NT2/D1 (cell line): ENCODE measurements around the gene CNPPD1.

Experiments used
- SUZ12 ChIP-seq: IDR thresholded peaks from 2 replicates; pipeline ENCODE4 v1.6.1; 2011; ENCODE audit not compliant: insufficient read length, insufficient read depth; ENCODE audit errors: extremely low read depth
- YY1 ChIP-seq: IDR thresholded peaks from 2 replicates; pipeline ENCODE4 v1.6.1; 2011; ENCODE audit not compliant: insufficient read length, insufficient read depth

DNA sequence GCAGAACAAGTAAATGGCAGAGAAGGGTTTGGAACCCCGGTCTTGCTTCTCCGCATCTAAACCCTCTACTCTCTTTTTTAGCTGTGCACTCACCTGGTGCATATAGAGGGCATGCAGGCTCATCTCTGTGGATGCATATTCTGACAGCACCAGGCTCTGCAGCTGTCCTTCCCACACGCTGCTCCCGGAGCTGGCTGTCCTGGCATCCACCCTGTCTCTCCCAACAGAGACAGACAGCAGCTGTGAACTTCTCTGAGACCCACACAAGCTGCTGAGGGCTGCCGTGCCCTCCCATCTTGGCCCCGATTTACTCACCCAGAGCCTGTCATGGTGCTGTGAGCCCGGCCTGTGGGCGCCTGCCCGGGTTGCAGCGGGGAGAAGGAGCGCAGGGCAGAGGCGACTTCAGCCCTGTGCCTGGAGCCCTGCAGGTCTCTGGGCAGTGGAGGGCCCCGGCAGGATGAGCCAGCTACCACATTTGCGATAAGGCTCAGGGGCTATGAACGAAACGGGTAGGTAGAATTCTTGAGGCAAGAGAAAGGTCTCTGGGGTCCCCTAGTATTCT, 45.3 kb upstream of the CNPPD1 start:
- TF ChIP-seq SUZ12 (no peak), YY1 (no peak)
